Osteocyte (in vitro differentiated cells): ENCODE measurements around the gene MBNL2. TPM values are rescaled to one million over a fixed set of nuclear protein-coding genes. Genes with fewer than 3 reads are reported as not detected.

Experiments used
- DNase-seq: peaks from one replicate; pipeline ENCODE4 v3.0.0; 2021; ENCODE audit warnings: mixed read lengths; ENCODE audit not compliant: unreplicated experiment; ENCODE audit errors: extremely low spot score
- H3K27ac Mint-ChIP-seq: one replicate; pipeline ENCODE4 v1.8.0; 2021; ENCODE audit warnings: mild to moderate bottlenecking, mixed read lengths; ENCODE audit not compliant: unreplicated experiment
- H3K27me3 Mint-ChIP-seq: one replicate; pipeline ENCODE4 v1.8.0; 2021; ENCODE audit warnings: mixed read lengths; ENCODE audit not compliant: unreplicated experiment
- H3K36me3 Mint-ChIP-seq: one replicate; pipeline ENCODE4 v1.8.0; 2021; ENCODE audit warnings: mixed read lengths; ENCODE audit not compliant: unreplicated experiment
- H3K4me1 Mint-ChIP-seq: one replicate; pipeline ENCODE4 v1.8.0; 2021; ENCODE audit warnings: mixed read lengths; ENCODE audit not compliant: unreplicated experiment
- H3K4me3 Mint-ChIP-seq: one replicate; pipeline ENCODE4 v1.8.0; 2021; ENCODE audit warnings: mild to moderate bottlenecking, moderate library complexity, mixed read lengths; ENCODE audit not compliant: unreplicated experiment
- H3K9me3 Mint-ChIP-seq: one replicate; pipeline ENCODE4 v1.8.0; 2021; ENCODE audit warnings: mixed read lengths; ENCODE audit not compliant: unreplicated experiment
- CTCF ChIP-seq: fragments of 200-600 bp; sonication (generic); IDR thresholded peaks from 2 replicates; pipeline ENCODE4 v1.5.0; 2021; ENCODE audit warnings: antibody characterized with exemption, mild to moderate bottlenecking, moderate library complexity
- total RNA-seq: library from RNA; stranded (reverse); gene quantifications from 2 replicates; pipeline ENCODE4 v1.2.1, GENCODE V29; 2021

MBNL2 gene
- total RNA-seq, 1 donor from 2014 or later = 66.6 TPM

- DNase-seq = no peak
- Mint-ChIP-seq H3K4me3 (no peak overlapping the region), H3K9me3 (no peaks in the 10 kb centered on the region), H3K4me1 (peaks cover 79% of the 10 kb centered on the region), H3K27ac (peak overlapping the region; percentile 29), H3K27me3 (no peaks in the 10 kb centered on the region), H3K36me3 (peaks cover 18% of the 10 kb centered on the region)
- no peak for TF ChIP-seq CTCF
Observed at GRCh38 chr13:97238432-97238831, 16.3 kb downstream of the MBNL2 start.

GRCh38 chr13:97238883-97239282 is 16.8 kb downstream of the MBNL2 start:
- Mint-ChIP-seq H3K36me3 (peaks cover 18% of the 10 kb centered on the region), H3K4me1 (peaks cover 79% of the 10 kb centered on the region), H3K9me3 (no peaks in the 10 kb centered on the region), H3K27ac (peak overlapping the region; percentile 29), H3K4me3 (no peak overlapping the region), H3K27me3 (no peaks in the 10 kb centered on the region)
- no peak for TF ChIP-seq CTCF
- DNase-seq = no peak

GRCh38 chr13:97239306-97239705 is 17.2 kb downstream of the MBNL2 start:
- no peak for DNase-seq
- Mint-ChIP-seq H3K36me3 (peaks cover 17% of the 10 kb centered on the region), H3K4me3 (no peak overlapping the region), H3K9me3 (no peaks in the 10 kb centered on the region), H3K4me1 (peaks cover 79% of the 10 kb centered on the region), H3K27ac (peak overlapping the region; percentile 2), H3K27me3 (no peaks in the 10 kb centered on the region)
- no peak for TF ChIP-seq CTCF

- Mint-ChIP-seq H3K27me3 (no peaks in the 10 kb centered on the region), H3K4me1 (peaks cover 79% of the 10 kb centered on the region), H3K9me3 (no peaks in the 10 kb centered on the region), H3K36me3 (peaks cover 9% of the 10 kb centered on the region), H3K27ac (no peak overlapping the region), H3K4me3 (no peak overlapping the region)
- no peak for TF ChIP-seq CTCF
- no peak for DNase-seq
Observed at GRCh38 chr13:97239943-97240787, 18.0 kb downstream of the MBNL2 start.

GRCh38 chr13:97240788-97241734 is 18.9 kb downstream of the MBNL2 start:
- no peak for DNase-seq
- H3K27me3 Mint-ChIP-seq = no peaks in the 10 kb centered on the region
- H3K9me3 Mint-ChIP-seq = no peaks in the 10 kb centered on the region
- H3K36me3 Mint-ChIP-seq = peaks cover 9% of the 10 kb centered on the region
- TF ChIP-seq CTCF = no peak
- H3K4me1 Mint-ChIP-seq = peaks cover 80% of the 10 kb centered on the region
- no peak overlapping the region for H3K27ac Mint-ChIP-seq
- H3K4me3 Mint-ChIP-seq = no peak overlapping the region
